GM12891 (cell line): ENCODE measurements around the gene PRKCB.

Source experiments
- POLR2A ChIP-seq: IDR thresholded peaks from 2 replicates; pipeline ENCODE4 v1.6.1; 2011; ENCODE audit warnings: low read depth, low read length, control low read depth
- POLR2AphosphoS5 ChIP-seq: IDR thresholded peaks from 2 replicates; pipeline ENCODE4 v1.6.1; 2011; ENCODE audit warnings: low read depth, low read length, control low read depth

GRCh38 chr16:23832882-23833281, 2.9 kb upstream of the PRKCB start:
- no peak for TF ChIP-seq POLR2A
- no peak for TF ChIP-seq POLR2AphosphoS5
